ENCODE data around the gene TYW1.
"Not testable (repeated sequence)": the region's sequence is repeated elsewhere in the genome, so short reads cannot be mapped to it uniquely, and the experiment has no call there.

TYW1 gene

DNA sequence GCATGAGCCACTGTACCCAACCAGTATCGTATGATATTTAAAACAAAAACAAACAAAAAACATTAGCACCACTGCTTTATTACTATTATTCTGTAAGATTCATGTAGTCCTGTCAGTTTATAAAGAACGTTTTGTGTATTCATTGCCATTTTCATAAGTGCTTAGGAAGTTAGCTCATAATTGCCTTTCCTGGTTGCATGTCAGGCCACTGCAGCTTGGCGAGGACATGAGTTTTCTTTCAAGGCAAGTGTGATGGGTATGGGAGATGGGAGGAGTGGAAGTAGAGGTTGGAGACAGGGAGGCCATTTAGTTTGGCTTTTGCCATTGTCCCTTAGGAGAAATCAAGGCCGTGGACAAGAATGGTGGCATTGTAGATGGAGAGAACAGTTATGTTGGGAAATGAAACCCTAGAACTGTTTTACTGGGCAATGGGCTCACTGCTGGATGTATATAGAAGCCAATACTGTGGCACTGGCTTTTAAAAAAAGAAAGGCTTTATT lies 48.9 kb downstream of the TYW1 start (continued):
- TF ChIP-seq, protein P1, sequence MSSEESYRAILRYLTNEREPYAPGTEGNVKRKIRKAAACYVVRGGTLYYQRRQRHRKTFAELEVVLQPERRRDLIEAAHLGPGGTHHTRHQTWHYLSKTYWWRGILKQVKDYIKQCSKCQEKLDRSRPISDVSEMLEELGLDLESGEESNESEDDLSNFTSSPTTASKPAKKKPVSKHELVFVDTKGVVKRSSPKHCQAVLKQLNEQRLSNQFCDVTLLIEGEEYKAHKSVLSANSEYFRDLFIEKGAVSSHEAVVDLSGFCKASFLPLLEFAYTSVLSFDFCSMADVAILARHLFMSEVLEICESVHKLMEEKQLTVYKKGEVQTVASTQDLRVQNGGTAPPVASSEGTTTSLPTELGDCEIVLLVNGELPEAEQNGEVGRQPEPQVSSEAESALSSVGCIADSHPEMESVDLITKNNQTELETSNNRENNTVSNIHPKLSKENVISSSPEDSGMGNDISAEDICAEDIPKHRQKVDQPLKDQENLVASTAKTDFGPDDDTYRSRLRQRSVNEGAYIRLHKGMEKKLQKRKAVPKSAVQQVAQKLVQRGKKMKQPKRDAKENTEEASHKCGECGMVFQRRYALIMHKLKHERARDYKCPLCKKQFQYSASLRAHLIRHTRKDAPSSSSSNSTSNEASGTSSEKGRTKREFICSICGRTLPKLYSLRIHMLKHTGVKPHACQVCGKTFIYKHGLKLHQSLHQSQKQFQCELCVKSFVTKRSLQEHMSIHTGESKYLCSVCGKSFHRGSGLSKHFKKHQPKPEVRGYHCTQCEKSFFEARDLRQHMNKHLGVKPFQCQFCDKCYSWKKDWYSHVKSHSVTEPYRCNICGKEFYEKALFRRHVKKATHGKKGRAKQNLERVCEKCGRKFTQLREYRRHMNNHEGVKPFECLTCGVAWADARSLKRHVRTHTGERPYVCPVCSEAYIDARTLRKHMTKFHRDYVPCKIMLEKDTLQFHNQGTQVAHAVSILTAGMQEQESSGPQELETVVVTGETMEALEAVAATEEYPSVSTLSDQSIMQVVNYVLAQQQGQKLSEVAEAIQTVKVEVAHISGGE (tag by site-specific recombination; conservative IDR thresholded peaks at IDR 0.05; ENCODE audit: low read depth), result no peak
- no peak for TF ChIP-seq SCRT1 (tag by site-specific recombination; IDR thresholded peaks at IDR 0.05; ENCODE audit: borderline replicate concordance)

DNA sequence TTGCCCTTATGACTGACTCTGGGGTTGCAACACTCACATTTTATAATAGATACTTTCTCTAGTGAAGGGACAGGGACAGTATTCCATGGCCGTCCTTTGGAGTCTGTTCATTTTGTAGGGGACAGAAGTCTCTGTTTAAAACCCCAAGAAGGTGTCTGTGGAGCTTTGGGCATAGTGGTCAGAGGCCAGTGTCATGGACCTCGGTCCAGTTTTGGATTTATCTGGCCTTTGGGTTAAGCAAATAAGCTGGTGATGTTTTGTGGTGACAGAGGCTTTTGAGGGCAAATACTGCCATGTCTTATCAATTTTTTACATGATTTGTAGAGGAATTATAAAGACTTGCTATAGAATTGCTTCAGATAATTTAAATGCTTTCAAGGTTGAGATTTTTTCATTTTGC lies 50.2 kb downstream of the TYW1 start:
- POLR2A ChIA-PET, result not testable (repeated sequence)

DNA sequence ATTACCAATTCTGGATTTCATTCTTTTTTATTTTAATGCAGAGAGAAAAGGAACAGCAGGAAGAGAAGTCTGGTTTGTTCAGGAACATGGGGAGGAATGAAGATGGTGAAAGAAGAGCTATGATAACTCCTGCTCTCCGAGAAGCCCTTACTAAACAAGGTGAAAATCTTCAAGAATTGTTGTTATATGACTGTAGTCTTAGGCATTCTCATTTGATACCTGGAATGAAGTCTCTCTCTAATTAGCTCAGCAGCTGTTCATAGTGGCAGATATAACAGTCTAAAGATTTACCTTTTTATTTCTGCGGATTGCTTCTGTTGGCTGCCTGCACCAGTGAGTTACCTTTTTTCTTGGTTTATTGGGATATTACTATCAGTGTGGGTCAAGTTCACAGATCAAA lies 53.3 kb downstream of the TYW1 start:
- POLR2A ChIA-PET; H3K4me1 ChIP-seq (ENCODE audit: control insufficient read depth, insufficient read depth, low read length); H3K36me3 ChIP-seq (ENCODE audit: control insufficient read depth in 2 of 2, insufficient read depth in 1 of 2, low read length in 2 of 2); H3K27ac ChIP-seq (ENCODE audit: extremely low read depth, low read depth, low read length); H3K9me3 ChIP-seq (ENCODE audit: control insufficient read depth, insufficient read depth, low read depth, low read length); CTCF ChIA-PET; H3K4me3 ChIP-seq (ENCODE audit: low read depth, low read length): not testable (repeated sequence)

More for the DNA sequence above, 50.2 kb downstream of the TYW1 start:
- not testable (repeated sequence) for H3K36me3 ChIP-seq (ENCODE audit: control insufficient read depth in 2 of 2, insufficient read depth in 1 of 2, low read length in 2 of 2); H3K27ac ChIP-seq (ENCODE audit: extremely low read depth, low read depth, low read length); H3K4me1 ChIP-seq (ENCODE audit: control insufficient read depth, insufficient read depth, low read length); H3K4me3 ChIP-seq (ENCODE audit: low read depth, low read length); H3K9me3 ChIP-seq (ENCODE audit: control insufficient read depth, insufficient read depth, low read depth, low read length)
- CTCF ChIA-PET, result interaction anchor here (0.5 kb wide), 1 partner anchor 18 kb away, joined by 3 read pairs; no protein-coding TSS in a partner anchor

DNA sequence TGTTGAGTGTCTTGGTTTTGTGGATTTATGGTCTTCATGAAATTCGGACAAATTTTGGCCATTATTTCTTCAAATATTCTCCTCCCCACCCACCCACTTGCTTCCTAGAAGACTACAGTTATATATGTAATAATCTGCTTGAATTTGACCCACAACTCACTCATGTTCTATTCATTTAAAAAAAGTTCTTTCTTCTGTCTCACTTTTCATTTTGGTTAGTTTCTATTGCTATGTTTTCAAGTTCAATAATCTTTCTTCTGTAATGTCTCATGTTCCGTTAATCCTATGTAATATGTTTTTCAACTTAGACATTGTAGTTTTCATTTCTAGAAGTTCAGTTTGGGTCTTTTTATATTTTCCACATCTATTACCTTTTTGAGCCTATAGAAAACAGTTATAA lies 55.5 kb downstream of the TYW1 start:
- H3K27ac ChIP-seq (ENCODE audit: extremely low read depth, low read depth, low read length); H3K4me1 ChIP-seq (ENCODE audit: control insufficient read depth, insufficient read depth, low read length); H3K36me3 ChIP-seq (ENCODE audit: control insufficient read depth in 2 of 2, insufficient read depth in 1 of 2, low read length in 2 of 2); H3K9me3 ChIP-seq (ENCODE audit: control insufficient read depth, insufficient read depth, low read depth, low read length); CTCF ChIA-PET; H3K4me3 ChIP-seq (ENCODE audit: low read depth, low read length): not testable (repeated sequence)
- POLR2A ChIA-PET, result interaction anchor here (0.6 kb wide), 2 partner anchors 558 to 576 kb away, joined by 3 to 5 read pairs; no protein-coding TSS in a partner anchor

DNA sequence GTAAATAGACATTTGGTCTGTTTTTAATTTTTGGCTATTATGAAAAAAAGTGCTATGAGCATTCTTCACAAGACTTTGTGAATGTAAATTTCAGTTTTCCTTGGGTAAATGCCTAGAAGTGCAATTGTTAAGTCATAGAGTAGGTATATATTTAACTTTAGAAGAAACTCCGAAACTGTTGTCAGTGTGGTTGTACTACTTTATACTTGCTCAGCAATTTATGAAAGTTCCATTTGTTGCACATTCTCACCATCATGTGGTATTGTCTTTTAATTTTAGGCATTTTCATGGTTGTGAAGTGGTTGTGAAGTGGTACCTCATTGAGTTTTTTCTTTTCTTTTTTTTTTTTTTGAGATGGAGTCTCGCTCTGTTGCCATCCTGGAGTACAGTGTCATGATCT lies 60.0 kb downstream of the TYW1 start:
- TF ChIP-seq ZFP37 (tag by site-specific recombination; IDR thresholded peaks at IDR 0.05), result no peak
- TF ChIP-seq BCL11B (tag by site-specific recombination; IDR thresholded peaks at IDR 0.05; ENCODE audit: low read depth), result no peak
- no peak for TF ChIP-seq KLF16 (tag by site-specific recombination; IDR thresholded peaks at IDR 0.05)
- TF ChIP-seq GLI4 (tag by site-specific recombination; IDR thresholded peaks at IDR 0.05), result no peak
- TF ChIP-seq ZNF433 (tag by site-specific recombination; IDR thresholded peaks at IDR 0.05; ENCODE audit: low read depth), result no peak
- TF ChIP-seq ZNF169 (tag by site-specific recombination; IDR thresholded peaks at IDR 0.05), result no peak
- TF ChIP-seq, protein P2, sequence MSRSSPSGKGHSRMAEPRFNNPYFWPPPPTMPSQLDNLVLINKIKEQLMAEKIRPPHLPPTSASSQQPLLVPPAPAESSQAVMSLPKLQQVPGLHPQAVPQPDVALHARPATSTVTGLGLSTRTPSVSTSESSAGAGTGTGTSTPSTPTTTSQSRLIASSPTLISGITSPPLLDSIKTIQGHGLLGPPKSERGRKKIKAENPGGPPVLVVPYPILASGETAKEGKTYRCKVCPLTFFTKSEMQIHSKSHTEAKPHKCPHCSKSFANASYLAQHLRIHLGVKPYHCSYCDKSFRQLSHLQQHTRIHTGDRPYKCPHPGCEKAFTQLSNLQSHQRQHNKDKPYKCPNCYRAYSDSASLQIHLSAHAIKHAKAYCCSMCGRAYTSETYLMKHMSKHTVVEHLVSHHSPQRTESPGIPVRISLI (tag by site-specific recombination; IDR thresholded peaks at IDR 0.05), result no peak
- no peak for TF ChIP-seq ZNF146 (tag by site-specific recombination; IDR thresholded peaks at IDR 0.05)
- TF ChIP-seq, protein P3, sequence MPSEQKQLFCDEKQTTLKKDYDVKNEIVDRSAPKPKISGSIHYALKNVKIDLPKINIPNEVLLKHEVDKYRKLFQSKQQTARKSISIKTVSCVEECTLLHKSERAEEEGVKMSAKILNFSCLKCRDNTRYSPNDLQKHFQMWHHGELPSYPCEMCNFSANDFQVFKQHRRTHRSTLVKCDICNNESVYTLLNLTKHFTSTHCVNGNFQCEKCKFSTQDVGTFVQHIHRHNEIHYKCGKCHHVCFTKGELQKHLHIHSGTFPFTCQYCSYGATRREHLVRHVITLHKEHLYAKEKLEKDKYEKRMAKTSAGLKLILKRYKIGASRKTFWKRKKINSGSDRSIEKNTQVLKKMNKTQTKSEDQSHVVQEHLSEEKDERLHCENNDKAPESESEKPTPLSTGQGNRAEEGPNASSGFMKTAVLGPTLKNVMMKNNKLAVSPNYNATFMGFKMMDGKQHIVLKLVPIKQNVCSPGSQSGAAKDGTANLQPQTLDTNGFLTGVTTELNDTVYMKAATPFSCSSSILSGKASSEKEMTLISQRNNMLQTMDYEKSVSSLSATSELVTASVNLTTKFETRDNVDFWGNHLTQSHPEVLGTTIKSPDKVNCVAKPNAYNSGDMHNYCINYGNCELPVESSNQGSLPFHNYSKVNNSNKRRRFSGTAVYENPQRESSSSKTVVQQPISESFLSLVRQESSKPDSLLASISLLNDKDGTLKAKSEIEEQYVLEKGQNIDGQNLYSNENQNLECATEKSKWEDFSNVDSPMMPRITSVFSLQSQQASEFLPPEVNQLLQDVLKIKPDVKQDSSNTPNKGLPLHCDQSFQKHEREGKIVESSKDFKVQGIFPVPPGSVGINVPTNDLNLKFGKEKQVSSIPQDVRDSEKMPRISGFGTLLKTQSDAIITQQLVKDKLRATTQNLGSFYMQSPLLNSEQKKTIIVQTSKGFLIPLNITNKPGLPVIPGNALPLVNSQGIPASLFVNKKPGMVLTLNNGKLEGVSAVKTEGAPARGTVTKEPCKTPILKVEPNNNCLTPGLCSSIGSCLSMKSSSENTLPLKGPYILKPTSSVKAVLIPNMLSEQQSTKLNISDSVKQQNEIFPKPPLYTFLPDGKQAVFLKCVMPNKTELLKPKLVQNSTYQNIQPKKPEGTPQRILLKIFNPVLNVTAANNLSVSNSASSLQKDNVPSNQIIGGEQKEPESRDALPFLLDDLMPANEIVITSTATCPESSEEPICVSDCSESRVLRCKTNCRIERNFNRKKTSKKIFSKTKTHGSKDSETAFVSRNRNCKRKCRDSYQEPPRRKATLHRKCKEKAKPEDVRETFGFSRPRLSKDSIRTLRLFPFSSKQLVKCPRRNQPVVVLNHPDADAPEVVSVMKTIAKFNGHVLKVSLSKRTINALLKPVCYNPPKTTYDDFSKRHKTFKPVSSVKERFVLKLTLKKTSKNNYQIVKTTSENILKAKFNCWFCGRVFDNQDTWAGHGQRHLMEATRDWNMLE (tag by site-specific recombination; conservative IDR thresholded peaks at IDR 0.05; ENCODE audit: low read depth), result no peak
- TF ChIP-seq, protein P4, sequence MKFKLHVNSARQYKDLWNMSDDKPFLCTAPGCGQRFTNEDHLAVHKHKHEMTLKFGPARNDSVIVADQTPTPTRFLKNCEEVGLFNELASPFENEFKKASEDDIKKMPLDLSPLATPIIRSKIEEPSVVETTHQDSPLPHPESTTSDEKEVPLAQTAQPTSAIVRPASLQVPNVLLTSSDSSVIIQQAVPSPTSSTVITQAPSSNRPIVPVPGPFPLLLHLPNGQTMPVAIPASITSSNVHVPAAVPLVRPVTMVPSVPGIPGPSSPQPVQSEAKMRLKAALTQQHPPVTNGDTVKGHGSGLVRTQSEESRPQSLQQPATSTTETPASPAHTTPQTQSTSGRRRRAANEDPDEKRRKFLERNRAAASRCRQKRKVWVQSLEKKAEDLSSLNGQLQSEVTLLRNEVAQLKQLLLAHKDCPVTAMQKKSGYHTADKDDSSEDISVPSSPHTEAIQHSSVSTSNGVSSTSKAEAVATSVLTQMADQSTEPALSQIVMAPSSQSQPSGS (tag by site-specific recombination; IDR thresholded peaks at IDR 0.05; ENCODE audit: low read depth), result no peak
- Histone ChIP-seq H3K4me3 (ENCODE audit: low read depth, low read length) (no peak overlapping the region), H3K9me3 (ENCODE audit: control insufficient read depth, insufficient read depth, low read depth, low read length) (no peaks in the 10 kb centered on the region), H3K36me3 (ENCODE audit: control insufficient read depth in 2 of 2, insufficient read depth in 1 of 2, low read length in 2 of 2) (peaks cover 0 to under 1% of the 10 kb centered on the region in 2 experiments; a peak in 1 of 3 replicates), H3K4me1 (ENCODE audit: control insufficient read depth, insufficient read depth, low read length) (no peaks in the 10 kb centered on the region), H3K27ac (ENCODE audit: extremely low read depth, low read depth, low read length) (no peak overlapping the region)
- ChIA-PET POLR2A (no interaction called here), CTCF (no interaction called here)

DNA sequence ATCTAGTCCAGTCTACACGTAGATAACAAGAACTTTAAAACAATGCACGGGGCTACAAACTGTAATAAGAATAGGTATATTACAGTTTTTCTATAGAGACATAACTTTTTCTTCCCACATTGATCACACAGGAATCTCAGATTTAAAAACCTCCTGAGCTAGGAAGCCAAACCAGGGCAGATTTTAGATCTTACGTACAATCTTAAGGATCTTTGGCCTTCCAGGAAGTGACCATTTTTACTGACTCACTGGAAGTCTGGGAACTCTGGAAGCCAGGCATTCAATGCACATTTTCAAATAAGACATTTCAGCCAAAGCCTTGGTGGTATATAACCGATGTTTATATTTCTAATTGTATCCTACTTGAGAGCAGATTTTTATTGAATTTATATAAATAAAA lies 64.7 kb downstream of the TYW1 start:
- H3K9me3 ChIP-seq (ENCODE audit: control insufficient read depth, insufficient read depth, low read depth, low read length); H3K4me3 ChIP-seq (ENCODE audit: low read depth, low read length); H3K4me1 ChIP-seq (ENCODE audit: control insufficient read depth, insufficient read depth, low read length); POLR2A ChIA-PET; H3K36me3 ChIP-seq (ENCODE audit: control insufficient read depth in 2 of 2, insufficient read depth in 1 of 2, low read length in 2 of 2); H3K27ac ChIP-seq (ENCODE audit: extremely low read depth, low read depth, low read length); CTCF ChIA-PET: not testable (repeated sequence)

All from HEK293 (cell line).